ENCODE data around the gene S100A8. TPM values are rescaled to one million over a fixed set of nuclear protein-coding genes. Genes with fewer than 3 reads are reported as not detected.
"Not testable (repeated sequence)": the region's sequence is repeated elsewhere in the genome, so short reads cannot be mapped to it uniquely, and the experiment has no call there.

S100A8 gene
- total RNA-seq, 1 experiment from 2014 or later: not detected

DNA sequence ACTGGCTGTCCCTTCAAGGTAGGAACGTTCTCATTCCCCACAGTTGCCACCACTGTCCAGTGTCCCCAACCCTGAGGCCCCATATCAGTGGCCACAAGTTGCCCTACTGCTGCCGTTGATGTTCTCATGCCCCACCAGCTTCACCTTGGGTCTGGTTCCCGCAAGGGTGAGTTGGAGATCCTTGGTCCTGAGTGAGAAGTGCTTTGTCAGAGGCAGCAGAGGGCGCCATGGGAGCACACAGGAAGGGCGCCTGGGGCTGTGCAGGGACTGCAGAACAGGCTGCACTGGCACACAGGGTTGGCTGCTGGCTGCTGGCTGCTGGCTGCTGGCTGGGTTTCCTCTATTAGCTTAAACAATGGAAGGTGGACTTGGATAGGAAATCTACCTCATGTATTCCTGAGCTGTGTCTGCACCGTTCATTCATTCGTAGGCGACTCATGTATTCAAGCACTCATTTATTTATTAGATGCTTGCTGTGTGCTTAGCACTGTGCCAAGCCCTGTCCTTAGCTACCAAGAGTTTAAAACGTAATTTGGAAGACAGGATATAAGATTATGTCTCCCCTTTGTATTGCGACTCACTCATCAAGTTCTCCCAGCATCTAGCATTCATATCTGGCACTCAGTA, 35.3 kb downstream of the S100A8 start:
- no peak overlapping the region for H3K27ac ChIP-seq
- no peaks in the 10 kb centered on the region for H3K9me3 ChIP-seq (replicated peaks)
- H3K27me3 ChIP-seq: no peaks in the 10 kb centered on the region
- peak; percentile 45 to 63 for DNase-seq
- H3K36me3 ChIP-seq: no peaks in the 10 kb centered on the region
- H3K4me3 ChIP-seq: no peak overlapping the region
- no peaks in the 10 kb centered on the region for H3K4me1 ChIP-seq

DNA sequence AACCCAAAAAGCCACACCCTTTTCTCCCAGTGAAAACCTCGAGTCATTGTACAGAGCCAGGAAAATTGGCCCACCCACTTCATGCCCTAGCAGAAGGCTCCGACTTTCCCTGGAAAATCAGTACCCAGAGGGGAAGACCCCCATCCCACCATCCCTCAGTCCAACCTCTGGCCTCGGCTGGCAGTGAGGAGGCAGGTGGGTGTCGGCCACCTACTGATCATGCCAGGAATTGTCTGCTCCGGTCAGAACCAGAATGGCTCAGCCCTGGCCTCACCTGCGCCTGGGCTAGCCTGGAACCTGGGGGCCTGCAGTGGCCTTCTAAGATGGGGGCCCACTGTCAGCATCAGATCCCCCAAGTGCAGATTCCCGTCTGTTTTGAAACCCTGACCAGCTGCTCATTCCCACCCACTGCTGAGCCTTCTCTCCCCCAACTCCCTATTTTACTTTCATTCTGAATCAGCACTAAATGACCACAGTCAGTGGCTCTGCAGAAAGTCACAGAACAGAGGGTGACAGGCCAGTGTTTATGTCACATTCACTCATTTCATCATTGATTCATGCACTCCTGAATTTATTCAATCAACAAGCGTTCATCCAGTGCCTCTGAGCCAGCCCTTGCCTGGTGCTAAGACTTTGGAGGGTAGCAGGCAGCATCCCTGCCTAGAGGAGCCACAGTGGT, 36.2 kb downstream of the S100A8 start:
- Histone ChIP-seq H3K4me1 (no peaks in the 10 kb centered on the region), H3K4me3 (no peak overlapping the region), H3K36me3 (no peaks in the 10 kb centered on the region), H3K9me3 (replicated peaks) (no peaks in the 10 kb centered on the region), H3K27ac (no peak overlapping the region), H3K27me3 (no peaks in the 10 kb centered on the region)
- no peak for DNase-seq

GRCh38 chr1:153353226-153353947, 37.5 kb downstream of the S100A8 start:
- H3K27ac ChIP-seq: no peak overlapping the region
- peak in 1 of 2 experiments; percentile 20 for DNase-seq

GRCh38 chr1:153352523-153352922, 38.4 kb downstream of the S100A8 start:
- DNase-seq: peak; percentile 42 to 78
- Histone ChIP-seq H3K4me1 (no peaks in the 10 kb centered on the region), H3K9me3 (replicated peaks) (no peaks in the 10 kb centered on the region), H3K4me3 (no peak overlapping the region), H3K27ac (no peak overlapping the region), H3K27me3 (no peaks in the 10 kb centered on the region; the same call in 1 of the 2 replicates), H3K36me3 (no peaks in the 10 kb centered on the region)

More at GRCh38 chr1:153353226-153353947, 37.5 kb downstream of the S100A8 start:
- no peaks in the 10 kb centered on the region for H3K27me3 ChIP-seq
- H3K36me3 ChIP-seq: no peaks in the 10 kb centered on the region
- no peaks in the 10 kb centered on the region for H3K4me1 ChIP-seq
- H3K9me3 ChIP-seq (replicated peaks): no peaks in the 10 kb centered on the region
- H3K4me3 ChIP-seq: no peak overlapping the region

DNA sequence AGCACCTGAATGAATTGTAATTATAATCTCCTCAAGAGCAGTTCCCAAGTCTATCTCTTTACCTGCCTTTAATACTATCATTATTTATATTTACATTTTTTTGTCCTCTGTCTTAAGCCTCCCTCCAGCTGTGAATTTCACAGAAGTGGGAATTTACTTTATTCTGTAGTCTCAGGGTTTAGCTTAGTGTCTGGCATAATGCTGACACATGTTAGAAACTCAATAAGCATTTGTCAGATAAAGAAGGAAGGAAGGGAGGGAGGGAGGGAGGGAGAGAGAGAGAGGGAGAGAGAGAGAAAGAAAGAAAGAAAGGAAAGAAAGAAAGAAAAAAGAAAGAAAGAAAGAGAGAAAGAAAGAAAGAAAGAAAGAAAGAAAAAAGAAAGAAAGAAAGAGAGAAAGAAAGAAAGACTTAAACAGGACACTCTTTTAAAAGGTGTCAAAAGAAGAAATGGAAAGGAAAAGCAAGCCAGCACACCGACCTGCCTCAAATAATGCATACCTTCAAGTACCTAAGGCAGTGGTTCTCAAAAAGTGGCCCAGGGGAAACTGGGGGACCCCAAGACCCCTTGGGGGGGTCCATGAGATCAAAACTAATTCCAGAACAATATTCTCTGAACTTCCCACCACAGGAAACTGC, 40.4 kb downstream of the S100A8 start:
- Histone ChIP-seq H3K27me3 (peaks cover 5% of the 10 kb centered on the region; the same call in 1 of the 2 replicates), H3K9me3 (replicated peaks) (no peaks in the 10 kb centered on the region), H3K36me3 (no peaks in the 10 kb centered on the region), H3K4me1 (no peaks in the 10 kb centered on the region), H3K4me3 (no peak overlapping the region), H3K27ac (no peak overlapping the region)
- no peak for DNase-seq

- no peak overlapping the region for H3K4me3 ChIP-seq
- no peaks in the 10 kb centered on the region for H3K9me3 ChIP-seq (replicated peaks)
- H3K27ac ChIP-seq: no peak overlapping the region
- no peaks in the 10 kb centered on the region for H3K4me1 ChIP-seq
- no peak for DNase-seq
- H3K36me3 ChIP-seq: no peaks in the 10 kb centered on the region
- peaks cover 5% of the 10 kb centered on the region; the same call in 1 of the 2 replicates for H3K27me3 ChIP-seq
These were observed 41.2 kb downstream of the S100A8 start for GRCh38 chr1:153349363-153350320.

DNA sequence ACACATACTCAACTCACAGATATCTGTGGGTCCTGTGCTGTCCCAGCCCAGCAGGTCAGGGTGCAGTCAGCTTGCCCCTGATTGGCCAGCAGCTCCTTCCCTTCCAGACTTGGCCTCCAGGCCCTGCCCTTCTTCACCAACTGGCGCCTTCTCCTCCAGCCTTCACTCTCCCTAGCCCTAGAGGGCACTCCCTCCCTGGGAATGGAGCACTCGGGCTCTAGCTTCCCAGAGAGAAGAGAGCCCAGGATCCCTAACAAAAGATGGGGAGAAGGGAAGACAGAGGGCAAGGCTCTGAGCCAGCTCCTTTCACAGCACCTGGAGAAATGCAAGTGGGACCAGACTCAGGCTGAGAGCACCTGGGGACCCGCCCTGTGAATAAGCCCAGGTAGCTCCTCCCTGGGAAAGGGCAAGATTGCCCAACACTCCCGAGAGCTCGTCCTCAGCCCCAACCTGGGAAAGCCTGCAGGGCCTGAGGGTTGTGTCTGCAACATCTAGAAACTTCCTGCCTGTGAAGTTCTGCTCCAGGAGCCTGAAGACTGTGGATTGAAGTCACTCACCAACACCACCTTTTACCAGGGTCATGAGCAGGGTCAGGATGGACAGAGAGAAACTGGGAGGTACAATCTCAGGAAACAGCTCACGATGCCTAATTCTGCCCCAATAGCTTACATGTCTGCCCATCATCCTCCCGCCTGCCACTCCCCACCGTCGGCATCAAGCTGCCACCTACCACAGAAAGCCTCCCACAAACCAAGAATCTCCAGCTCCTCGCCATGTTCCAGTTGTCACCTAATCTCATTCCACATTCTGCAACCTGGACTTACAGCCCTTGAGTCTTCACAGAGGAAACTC, 42.1 kb downstream of the S100A8 start, which contains the start of gene PGLYRP4:
Gene PGLYRP4 (minus strand): TSS at position 331 of the 852 bp plus-strand sequence. CDS start 909 bp downstream, outside the sequence.
- Histone ChIP-seq H3K36me3 (no peaks in the 10 kb centered on the region), H3K27me3 (peaks cover 5% of the 10 kb centered on the region; the same call in 1 of the 2 replicates), H3K4me1 (no peaks in the 10 kb centered on the region), H3K27ac (no peak within 1 kb of the TSS), H3K4me3 (no peak within 1 kb of the TSS), H3K9me3 (replicated peaks) (no peaks in the 10 kb centered on the region)
- no peak for DNase-seq

DNA sequence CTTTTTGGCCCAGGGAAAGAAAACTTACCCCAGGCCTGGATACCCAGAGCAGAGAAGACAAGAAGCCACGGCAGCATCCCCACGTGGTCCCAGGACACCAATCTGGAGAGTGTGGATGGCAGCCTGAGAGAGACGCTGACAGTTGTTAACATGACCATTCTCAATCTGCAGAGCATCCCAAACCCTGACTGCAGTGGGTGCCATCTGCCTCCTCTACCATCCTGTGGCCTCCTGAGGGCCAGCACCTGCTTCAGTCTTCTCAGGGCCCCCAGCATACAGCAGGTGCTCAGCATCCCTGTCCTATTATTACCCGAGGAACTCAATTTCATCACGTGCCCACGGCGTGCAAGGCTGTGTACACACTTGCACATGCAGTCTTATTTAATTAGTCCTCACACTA, 43.0 kb downstream of the S100A8 start:
- Histone ChIP-seq H3K27ac (no peak overlapping the region), H3K27me3 (peaks cover 5% of the 10 kb centered on the region; the same call in 1 of the 2 replicates), H3K4me3 (no peak overlapping the region), H3K36me3 (no peaks in the 10 kb centered on the region), H3K9me3 (replicated peaks) (no peaks in the 10 kb centered on the region), H3K4me1 (no peaks in the 10 kb centered on the region)
- no peak for DNase-seq

- H3K9me3 ChIP-seq (replicated peaks); DNase-seq; H3K27ac ChIP-seq; H3K4me1 ChIP-seq; H3K4me3 ChIP-seq; H3K27me3 ChIP-seq; H3K36me3 ChIP-seq: not testable (repeated sequence)
These were observed 43.8 kb downstream of the S100A8 start for GRCh38 chr1:153347049-153347448.

DNA sequence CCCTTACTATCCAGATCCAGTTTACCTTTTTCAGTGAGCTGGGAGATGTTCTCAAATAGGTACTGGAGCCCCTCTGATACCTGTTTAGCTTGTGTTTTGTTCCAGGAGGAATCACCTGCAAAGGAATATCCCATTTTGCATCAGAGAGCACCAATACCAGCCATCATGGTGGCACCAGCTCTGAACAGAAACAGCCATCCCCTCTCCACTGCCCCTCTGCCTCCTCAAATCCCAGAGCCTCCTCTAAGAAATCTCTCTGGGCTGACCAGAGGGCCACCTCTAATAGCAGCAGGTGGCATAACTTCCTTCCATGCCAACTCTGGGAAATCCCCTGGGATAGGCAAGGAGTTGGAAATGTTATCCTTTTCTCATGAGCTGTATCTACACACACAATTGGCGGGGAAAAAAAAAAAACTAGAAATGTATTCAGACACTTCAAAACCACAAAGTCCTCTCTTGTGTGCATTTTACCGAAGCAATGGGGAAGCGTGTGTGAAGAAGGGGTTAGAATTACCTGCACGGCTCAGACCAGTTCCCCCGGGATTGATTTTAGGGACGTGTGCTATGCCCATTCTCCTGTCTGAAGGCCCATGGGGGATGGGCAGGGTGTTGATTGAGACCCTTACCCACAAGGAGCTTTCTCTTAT, 44.7 kb downstream of the S100A8 start:
- H3K4me3 ChIP-seq: no peak overlapping the region
- no peaks in the 10 kb centered on the region for H3K4me1 ChIP-seq
- no peak overlapping the region for H3K27ac ChIP-seq
- no peak for DNase-seq
- no peaks in the 10 kb centered on the region for H3K9me3 ChIP-seq (replicated peaks)
- H3K36me3 ChIP-seq: no peaks in the 10 kb centered on the region
- peaks cover 8% of the 10 kb centered on the region; the same call in 1 of the 2 replicates for H3K27me3 ChIP-seq

- peaks cover 8% of the 10 kb centered on the region; the same call in 1 of the 2 replicates for H3K27me3 ChIP-seq
- DNase-seq: no peak
These were observed 45.4 kb downstream of the S100A8 start for GRCh38 chr1:153345187-153346076.

DNA sequence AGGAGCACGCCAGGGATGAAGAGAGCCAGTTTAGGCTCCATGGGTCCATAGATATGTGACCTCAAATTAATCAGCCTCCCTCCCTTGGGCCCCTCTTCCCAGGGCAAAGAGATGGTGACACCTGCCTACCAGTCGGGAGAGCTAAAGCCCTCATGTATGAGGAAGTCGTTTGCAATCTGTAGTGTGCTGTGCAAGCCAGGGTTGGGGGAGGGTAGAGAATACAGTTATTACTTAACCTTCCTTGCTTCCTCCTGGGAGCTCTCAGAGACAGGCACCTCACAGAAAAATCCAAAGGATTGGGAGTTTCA, 46.2 kb downstream of the S100A8 start:
- Histone ChIP-seq H3K27ac (no peak overlapping the region), H3K36me3 (no peaks in the 10 kb centered on the region), H3K27me3 (peaks cover 8% of the 10 kb centered on the region; the same call in 1 of the 2 replicates), H3K9me3 (replicated peaks) (no peaks in the 10 kb centered on the region), H3K4me1 (no peaks in the 10 kb centered on the region), H3K4me3 (no peak overlapping the region)
- no peak for DNase-seq

More at GRCh38 chr1:153345187-153346076, 45.4 kb downstream of the S100A8 start:
- Histone ChIP-seq H3K4me1 (no peaks in the 10 kb centered on the region), H3K9me3 (replicated peaks) (no peaks in the 10 kb centered on the region), H3K27ac (no peak overlapping the region), H3K36me3 (no peaks in the 10 kb centered on the region), H3K4me3 (no peak overlapping the region)

All from SJCRH30 (cell line).